Liver (tissue), 9 donors: ENCODE results near the gene CELSR2. TPM values are rescaled to one million over a fixed set of nuclear protein-coding genes. Genes with fewer than 3 reads are reported as not detected.

Experiments used
- DNase-seq: peaks from one replicate; pipeline ENCODE4 v3.0.0-alpha.2; 2017; ENCODE audit warnings: low spot score
- H3K27ac ChIP-seq, 2 donors: one replicate each; pipeline ENCODE4 v1.7.0; 2013; ENCODE audit warnings: inconsistent platforms in 2 of 2, low read length in 2 of 2, control low read depth in 1 of 2, low read depth in 1 of 2, mild to moderate bottlenecking in 1 of 2
- H3K27me3 ChIP-seq, 4 donors: one replicate each; pipeline versions ENCODE4 v1.6.1 to v1.7.0; 2013; ENCODE audit warnings: low read length in 3 of 4, inconsistent platforms in 1 of 4, mild to moderate bottlenecking in 1 of 4, moderate library complexity in 1 of 4; ENCODE audit not compliant: control insufficient read depth in 4 of 4, insufficient read depth in 4 of 4
- H3K36me3 ChIP-seq, 4 donors: one replicate each; pipeline versions ENCODE4 v1.6.1 to v1.7.0; 2013; ENCODE audit warnings: low read length in 3 of 4, mild to moderate bottlenecking in 3 of 4, low read depth in 1 of 4, moderate library complexity in 1 of 4; ENCODE audit not compliant: control insufficient read depth in 4 of 4, insufficient read depth in 3 of 4
- H3K4me1 ChIP-seq, 4 donors: one replicate each; pipeline versions ENCODE4 v1.6.1 to v1.7.0; 2013; ENCODE audit warnings: low read length in 3 of 4, mild to moderate bottlenecking in 3 of 4, moderate library complexity in 1 of 4; ENCODE audit not compliant: control insufficient read depth in 4 of 4, insufficient read depth in 4 of 4
- H3K4me3 ChIP-seq, 3 donors: one replicate each; pipeline versions ENCODE4 v1.6.1 to v1.7.0; 2013; ENCODE audit warnings: low read length in 3 of 3, control low read depth in 1 of 3, low read depth in 1 of 3, mild to moderate bottlenecking in 1 of 3
- H3K9ac ChIP-seq, 2 donors: one replicate each; pipeline ENCODE4 v1.7.0; 2013; ENCODE audit warnings: low read length in 2 of 2, mild to moderate bottlenecking in 2 of 2, moderate library complexity in 2 of 2, control low read depth in 1 of 2, low read depth in 1 of 2
- H3K9me3 ChIP-seq, 4 donors: one replicate each; pipeline versions ENCODE4 v1.6.1 to v1.7.0; 2013; ENCODE audit warnings: low read length in 3 of 4; ENCODE audit not compliant: control insufficient read depth in 4 of 4
- ATF3 ChIP-seq: IDR thresholded peaks from 2 replicates; pipeline ENCODE4 v1.6.1; 2016; ENCODE audit warnings: antibody characterized with exemption
- CTCF ChIP-seq: fragments of 150-350 bp; IDR thresholded peaks from 2 replicates; pipeline ENCODE4 v1.5.1; 2017; ENCODE audit warnings: improper control_type of control experiment, low read depth, low read length; ENCODE audit not compliant: missing input control
- FOXA2 ChIP-seq: IDR thresholded peaks from 2 replicates; pipeline ENCODE4 v1.6.1; 2016; ENCODE audit warnings: antibody characterized with exemption
- GABPA ChIP-seq, 2 donors: IDR thresholded peaks in 1 of 2; conservative IDR thresholded peaks in 1 of 2; 2 replicates each; pipeline ENCODE4 v1.6.1; 2016; ENCODE audit warnings: antibody characterized with exemption in 2 of 2, mild to moderate bottlenecking in 1 of 2, moderate library complexity in 1 of 2
- HNF4A ChIP-seq, 2 donors: conservative IDR thresholded peaks; 2 replicates each; pipeline ENCODE4 v1.6.1; 2016; ENCODE audit warnings: antibody characterized with exemption in 2 of 2, mild to moderate bottlenecking in 2 of 2
- JUND ChIP-seq, 2 donors: IDR thresholded peaks; 2 replicates each; pipeline ENCODE4 v1.6.1; 2016; ENCODE audit warnings: antibody characterized with exemption in 2 of 2
- NR2F2 ChIP-seq: IDR thresholded peaks from 2 replicates; pipeline ENCODE4 v1.6.1; 2016; ENCODE audit warnings: antibody characterized with exemption
- RAD21 ChIP-seq, 2 donors: IDR thresholded peaks; 2 replicates each; pipeline ENCODE4 v1.6.1; 2016; ENCODE audit warnings: antibody characterized with exemption in 2 of 2, mild to moderate bottlenecking in 2 of 2
- REST ChIP-seq: IDR thresholded peaks from 2 replicates; pipeline ENCODE4 v1.6.1; 2016; ENCODE audit warnings: antibody characterized with exemption, mild to moderate bottlenecking
- RXRA ChIP-seq, 2 donors: IDR thresholded peaks; 2 replicates each; pipeline ENCODE4 v1.6.1; 2017 to 2018; ENCODE audit warnings: antibody characterized with exemption in 2 of 2, mild to moderate bottlenecking in 1 of 2
- SP1 ChIP-seq: IDR thresholded peaks from 2 replicates; pipeline ENCODE4 v1.6.1; 2018; ENCODE audit warnings: antibody characterized with exemption, mild to moderate bottlenecking
- TAF1 ChIP-seq: conservative IDR thresholded peaks from 2 replicates; pipeline ENCODE4 v1.6.1; 2016; ENCODE audit warnings: antibody characterized with exemption, mild to moderate bottlenecking
- YY1 ChIP-seq: IDR thresholded peaks from 2 replicates; pipeline ENCODE4 v1.6.1; 2016; ENCODE audit warnings: antibody characterized with exemption, mild to moderate bottlenecking
- ZBTB33 ChIP-seq: IDR thresholded peaks from 2 replicates; pipeline ENCODE4 v1.6.1; 2016; ENCODE audit warnings: antibody characterized with exemption
- WGBS: extraction: QIAGEN DNeasy Blood & Tissue Kit; methylation state at CpG from one replicate; pipeline ENCODE4 v1.1.7; 2013; 5-methylcytosine and 5-hydroxymethylcytosine counted together
- polyA plus RNA-seq, 2 donors: library from polyadenylated mRNA; stranded (reverse) in 1 of 2; unstranded in 1 of 2; fragments of 200-250 nt in 1 of 2; fragments of >200 nt in 1 of 2; fragmentation: Nextera tagmentation in 1 of 2; extraction: Ambion mirVana in 1 of 2; gene quantifications; one replicate each; pipeline versions ENCODE4 v1.2.1 to v1.2.3, GENCODE V29; 2013 to 2015
- total RNA-seq, 2 donors: library from RNA; depleted of rRNA; stranded (reverse); fragments of >200 nt; gene quantifications; one replicate each; pipeline ENCODE4 v1.2.3, GENCODE V29; 2014
- donor health status: healthy.
- donor health status: healthy.
- donor health status: healthy.
- donor health status: healthy.
- donor health status: healthy.

The CELSR2 gene
- total and polyA plus RNA-seq, 4 donors = 0.73 to 1.6 (median 1.2) TPM

- TF ChIP-seq REST = no peak
- no peak for TF ChIP-seq RAD21 (IDR thresholded peaks at IDR 0.05)
- DNase-seq = no peak
- no peaks in the 10 kb centered on the region for H3K36me3 ChIP-seq
- no peak overlapping the region for H3K4me3 ChIP-seq
- no peak overlapping the region for H3K9ac ChIP-seq
- peaks cover 0 to 17% (median 13%) of the 10 kb centered on the region in 4 donors for H3K4me1 ChIP-seq
- 96% methylated on average over 20 of the region's 20 CpGs for WGBS
- no peaks in the 10 kb centered on the region for H3K9me3 ChIP-seq
- H3K27ac ChIP-seq = no peak overlapping the region
- no peaks in the 10 kb centered on the region for H3K27me3 ChIP-seq
Observed at GRCh38 chr1:109270623-109271317, 21.4 kb downstream of the CELSR2 start.

GRCh38 chr1:109271458-109271857, 22.1 kb downstream of the CELSR2 start:
- Histone ChIP-seq H3K9ac (no peak overlapping the region), H3K36me3 (no peaks in the 10 kb centered on the region), H3K4me1 (peaks cover 0 to 20% (median 14%) of the 10 kb centered on the region in 4 donors), H3K4me3 (no peak overlapping the region), H3K9me3 (no peaks in the 10 kb centered on the region), H3K27ac (no peak overlapping the region), H3K27me3 (no peaks in the 10 kb centered on the region)
- TF ChIP-seq HNF4A (conservative IDR thresholded peaks at IDR 0.05) = no peak
- no peak for TF ChIP-seq GABPA (IDR thresholded peaks at IDR 0.05 in 1 of 2, conservative IDR thresholded peaks at IDR 0.05 in 1 of 2)
- no peak for TF ChIP-seq REST
- no peak for TF ChIP-seq ATF3
- TF ChIP-seq TAF1 = no peak
- no peak for TF ChIP-seq CTCF
- TF ChIP-seq SP1 = no peak
- TF ChIP-seq RAD21 (IDR thresholded peaks at IDR 0.05) = no peak
- TF ChIP-seq FOXA2 = no peak
- TF ChIP-seq JUND (IDR thresholded peaks at IDR 0.05) = no peak
- TF ChIP-seq NR2F2 = no peak
- no peak for TF ChIP-seq ZBTB33
- TF ChIP-seq YY1 = no peak
- TF ChIP-seq RXRA (IDR thresholded peaks at IDR 0.05) = no peak
- whole genome bisulfite sequencing = 93% methylated on average over 6 of the region's 6 CpGs
- no peak for DNase-seq
